ENCODE measurements around the gene RNF4.
"Not testable (repeated sequence)": the region's sequence is repeated elsewhere in the genome, so short reads cannot be mapped to it uniquely, and the experiment has no call there.

The RNF4 gene

DNA sequence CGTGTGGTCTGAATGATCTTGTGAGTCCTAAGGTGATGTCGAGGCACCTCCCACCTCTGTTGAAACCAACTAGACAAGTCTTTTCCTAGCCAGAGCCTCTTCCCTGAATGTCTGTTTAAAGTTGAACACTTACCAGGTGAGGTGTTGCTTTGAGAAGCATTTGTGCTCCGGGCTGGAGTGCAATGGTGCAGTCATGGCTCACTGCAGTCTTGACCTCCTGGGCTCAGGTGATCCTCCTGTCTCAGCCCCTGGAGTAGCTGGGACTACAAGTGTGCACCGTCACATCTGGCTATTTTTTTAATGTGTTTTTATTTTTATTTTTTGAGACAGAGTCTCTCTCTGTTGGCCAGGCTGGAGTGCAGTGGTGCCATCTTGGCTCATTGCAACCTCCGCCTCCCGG, 18.1 kb downstream of the RNF4 start:
- DNase-seq (ENCODE audit: low spot score), result no peak

DNA sequence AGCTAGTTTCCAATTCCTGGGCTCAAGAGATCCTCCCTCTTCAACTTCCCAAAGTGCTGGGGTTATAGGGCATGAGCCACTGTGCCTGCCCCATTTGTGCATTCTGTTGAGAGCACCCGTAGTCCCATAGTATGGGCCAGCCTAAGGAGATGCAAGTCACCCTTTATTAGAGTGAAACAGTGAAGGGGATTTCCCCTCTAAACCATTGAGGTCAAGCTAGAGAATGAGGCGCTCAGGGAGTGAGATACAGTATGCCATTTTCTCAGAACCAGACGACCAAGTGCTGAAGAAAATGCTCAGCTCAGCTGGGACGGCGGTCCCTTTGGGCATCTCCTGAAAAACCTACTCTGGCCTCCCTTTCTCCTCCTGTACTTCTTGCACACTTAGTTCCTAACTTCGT, 18.7 kb downstream of the RNF4 start:
- no peak for DNase-seq (ENCODE audit: low spot score)

DNA sequence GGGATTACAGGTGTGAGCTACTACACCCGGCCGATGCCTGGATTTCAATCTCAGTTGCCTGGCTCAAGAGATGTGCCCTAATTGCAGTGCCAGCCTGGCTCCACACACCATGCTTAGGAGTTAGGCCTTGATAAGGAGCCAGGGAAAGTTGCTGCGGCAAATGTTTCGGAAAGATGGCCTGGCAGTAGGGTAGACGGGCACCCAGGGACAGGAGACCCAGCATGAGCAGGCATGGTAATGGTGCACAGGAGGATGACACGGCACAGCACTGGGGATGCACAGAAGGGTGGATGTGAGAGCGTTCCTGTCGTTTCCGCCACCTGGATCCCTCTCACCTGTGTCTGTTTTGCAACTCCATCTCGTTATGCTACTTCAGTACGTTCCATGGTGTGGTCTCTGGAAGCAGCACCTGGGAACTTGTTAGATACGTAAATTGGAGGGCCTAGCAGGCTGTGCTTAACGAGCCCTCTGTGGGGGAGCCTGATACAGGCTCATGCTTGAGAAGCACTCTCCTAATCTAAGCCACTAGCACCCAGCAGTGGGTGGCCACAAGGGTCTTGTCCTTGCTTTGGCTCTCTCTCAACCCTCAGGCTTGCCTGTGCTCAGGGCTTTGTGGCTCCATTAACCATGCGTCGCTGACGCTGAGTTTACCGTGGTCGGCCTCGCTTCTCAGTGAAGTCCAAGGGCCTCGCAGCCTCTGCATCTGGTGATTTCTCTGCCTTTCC, 20.3 kb downstream of the RNF4 start:
- no peak for DNase-seq (ENCODE audit: low spot score)

DNA sequence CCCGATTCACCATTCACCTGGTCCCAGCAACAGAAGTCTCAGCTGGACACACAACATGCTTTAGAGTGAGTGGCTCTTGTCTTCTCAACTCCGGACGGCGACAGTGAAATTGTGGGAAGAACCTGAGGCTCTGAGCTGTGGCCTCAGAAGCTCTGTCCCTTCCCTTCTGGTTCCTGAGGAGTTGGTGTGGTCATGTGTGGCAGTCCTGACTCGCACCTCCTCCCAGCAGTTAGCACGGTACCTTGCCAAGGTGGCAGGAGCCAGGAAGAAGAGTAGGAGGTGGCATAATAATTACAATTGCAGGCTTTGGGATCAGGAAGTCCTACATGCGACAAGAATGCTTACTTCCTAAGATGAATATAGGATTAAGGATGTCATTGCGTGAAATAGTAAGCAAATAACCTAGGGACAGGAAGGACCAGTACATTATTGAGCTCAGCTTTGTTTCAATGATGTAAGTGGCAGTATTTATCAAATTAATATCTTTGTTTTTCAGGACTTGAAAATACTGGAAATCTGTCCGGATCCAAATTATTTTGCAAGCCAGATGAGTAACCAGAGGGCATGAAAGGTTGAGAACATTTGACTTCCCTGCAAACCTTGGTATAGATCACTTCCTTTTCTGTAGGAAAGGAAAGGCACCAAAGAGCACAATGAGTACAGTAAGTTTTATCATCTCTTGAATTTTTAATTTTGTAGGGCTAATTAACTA, 21.1 kb downstream of the RNF4 start:
- DNase-seq (ENCODE audit: low spot score), result no peak

- DNase-seq (ENCODE audit: low spot score), result no peak
These were observed 24.1 kb downstream of the RNF4 start for GRCh38 chr4:2492970-2493369.

GRCh38 chr4:2494992-2495391, 26.1 kb downstream of the RNF4 start:
- DNase-seq (ENCODE audit: low spot score), result no peak

DNA sequence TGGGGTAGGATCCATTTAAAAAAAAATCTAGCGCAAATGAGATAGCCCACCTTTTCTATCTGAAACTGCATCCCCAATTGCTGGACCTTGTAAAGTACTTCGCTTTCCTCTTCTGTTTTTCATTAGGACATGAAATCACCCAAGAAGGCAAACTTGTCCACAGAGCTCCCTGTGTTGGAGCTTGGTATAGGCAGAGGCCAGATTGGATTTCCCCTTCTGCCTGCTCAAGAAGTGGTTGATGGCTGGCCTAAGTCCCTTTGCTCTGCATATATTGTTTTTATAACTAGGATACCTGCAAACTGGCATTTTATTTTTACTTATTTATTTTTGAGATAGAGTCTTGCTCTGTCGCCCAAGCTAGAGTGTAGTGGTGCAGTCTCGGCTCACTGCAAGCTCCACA, 28.4 kb downstream of the RNF4 start:
- no peak for DNase-seq (ENCODE audit: low spot score)

GRCh38 chr4:2497931-2498330, 29.0 kb downstream of the RNF4 start:
- no peak for DNase-seq (ENCODE audit: low spot score)

DNA sequence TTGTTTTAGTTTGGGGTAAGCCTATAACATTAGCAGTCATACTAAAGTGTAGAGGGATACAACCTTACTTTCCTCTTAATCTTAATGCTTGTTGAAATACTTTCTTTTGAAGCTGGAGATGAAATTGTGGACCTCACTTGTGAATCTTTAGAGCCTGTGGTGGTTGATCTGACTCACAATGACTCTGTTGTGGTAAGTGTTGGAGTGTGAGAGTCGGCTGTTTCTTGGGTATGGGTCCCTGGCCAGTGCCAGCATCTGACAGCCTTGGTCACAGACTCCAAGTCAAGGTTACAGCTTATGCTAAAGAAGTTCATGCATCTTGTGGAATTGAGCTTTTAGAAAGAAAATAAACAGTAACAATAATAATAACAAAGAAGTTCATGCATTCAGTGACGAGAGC, 31.6 kb downstream of the RNF4 start:
- no peak for DNase-seq (ENCODE audit: low spot score)

- DNase-seq (ENCODE audit: low spot score), result no peak
These were observed 32.2 kb downstream of the RNF4 start for GRCh38 chr4:2501034-2501594.

DNA sequence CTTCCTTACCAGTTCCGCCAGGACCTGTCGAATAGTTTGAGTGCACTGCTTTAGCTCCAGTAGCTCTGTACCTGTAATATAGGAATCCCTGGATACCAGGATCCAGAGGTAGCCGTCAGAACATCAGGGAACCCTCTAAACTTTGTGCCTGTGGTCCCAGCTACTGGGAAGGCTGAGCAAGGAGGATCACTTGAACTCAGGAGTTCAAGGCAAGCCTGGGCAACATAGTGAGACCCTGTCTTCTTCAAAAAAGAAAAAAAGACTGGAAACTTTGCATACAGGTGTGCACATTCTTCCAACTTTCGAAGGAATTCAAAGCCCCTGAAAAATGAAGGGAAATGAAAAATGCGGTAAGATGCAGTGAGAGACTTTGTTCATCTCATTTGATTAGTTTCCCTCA, 34.9 kb downstream of the RNF4 start:
- no peak for DNase-seq (ENCODE audit: low spot score)

DNA sequence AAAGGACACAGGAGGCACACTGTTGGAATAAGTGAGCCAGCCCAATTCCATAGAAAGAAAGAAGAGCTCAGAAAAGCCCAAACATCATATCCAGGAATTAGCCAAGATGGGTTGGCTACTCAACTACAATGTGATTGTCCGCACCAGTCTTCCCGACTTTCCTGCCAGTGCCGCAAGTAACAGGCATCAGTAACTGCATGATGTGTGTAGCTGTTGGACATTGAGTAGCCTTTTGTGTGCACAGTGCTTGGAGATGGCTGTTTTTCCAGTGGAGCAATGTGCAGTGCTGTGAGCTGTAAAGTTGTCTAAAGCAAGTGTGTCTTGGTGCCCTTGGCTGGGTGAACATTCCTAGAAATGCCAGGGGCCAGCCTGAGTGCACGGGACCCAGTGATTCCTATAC, 38.4 kb downstream of the RNF4 start:
- no peak for DNase-seq (ENCODE audit: low spot score)

DNA sequence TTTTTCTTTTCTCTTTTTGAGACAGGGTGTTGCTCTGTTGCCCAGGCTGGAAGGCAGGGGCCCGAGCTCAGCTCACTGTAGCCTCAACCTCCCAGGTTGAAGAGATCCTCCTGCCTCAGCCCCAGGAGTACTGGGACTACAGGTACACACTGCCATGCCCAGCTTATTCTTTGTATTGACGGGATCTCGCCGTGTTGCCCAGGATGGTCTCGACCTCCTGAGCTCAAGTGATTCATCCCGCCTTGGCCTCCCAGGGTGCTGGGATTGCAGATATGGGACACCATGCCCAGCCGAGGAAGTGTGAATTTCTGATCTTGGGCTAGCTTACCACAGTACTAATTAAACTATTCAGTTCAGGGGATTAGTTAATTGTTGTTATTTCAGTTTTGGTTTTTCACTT, 38.9 kb downstream of the RNF4 start:
- DNase-seq (ENCODE audit: low spot score), result no peak

GRCh38 chr4:2510351-2511259, 41.7 kb downstream of the RNF4 start:
- DNase-seq (ENCODE audit: low spot score), result no peak

DNA sequence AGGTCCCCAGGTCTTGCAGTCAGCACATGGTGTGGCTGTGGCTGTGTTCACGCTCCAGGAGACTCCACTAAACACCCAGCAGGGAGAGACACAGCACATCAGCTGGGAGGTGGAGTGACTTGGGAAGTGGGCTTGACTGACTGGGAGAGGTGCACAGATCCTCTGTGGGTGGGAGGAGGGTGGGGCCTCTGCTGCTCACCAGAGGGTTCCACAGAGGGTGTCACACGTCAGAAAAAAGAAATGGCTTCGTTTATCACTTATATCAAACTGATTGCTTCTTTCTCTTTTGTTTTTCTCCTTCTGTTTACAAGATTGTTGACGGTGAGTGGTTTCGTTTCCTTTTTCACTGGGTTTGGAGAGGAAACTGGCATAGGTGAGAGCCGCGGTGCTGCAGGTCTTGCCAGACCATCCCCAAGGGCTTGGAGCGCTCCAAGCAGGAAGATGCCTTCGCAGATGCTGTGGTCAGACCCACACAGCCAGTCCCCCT, 42.8 kb downstream of the RNF4 start:
- DNase-seq (ENCODE audit: low spot score), result no peak

- no peak for DNase-seq (ENCODE audit: low spot score)
These were observed 43.7 kb downstream of the RNF4 start for GRCh38 chr4:2512396-2513135.

DNA sequence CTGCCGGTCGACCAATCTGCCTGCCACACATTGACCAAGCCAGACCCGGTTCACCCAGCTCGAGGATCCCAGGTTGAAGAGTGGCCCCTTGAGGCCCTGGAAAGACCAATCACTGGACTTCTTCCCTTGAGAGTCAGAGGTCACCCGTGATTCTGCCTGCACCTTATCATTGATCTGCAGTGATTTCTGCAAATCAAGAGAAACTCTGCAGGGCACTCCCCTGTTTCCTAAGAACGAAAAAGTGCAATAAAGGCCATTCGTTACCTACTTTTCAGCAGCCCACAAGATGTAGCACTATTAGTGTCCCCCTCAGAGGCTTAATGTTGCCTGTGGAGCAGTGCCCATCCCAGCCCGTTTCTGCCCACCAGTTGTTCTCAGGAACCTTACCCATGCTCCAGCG, 45.3 kb downstream of the RNF4 start:
- not testable (repeated sequence) for DNase-seq (ENCODE audit: low spot score)

- not testable (repeated sequence) for DNase-seq (ENCODE audit: low spot score)
These were observed 46.0 kb downstream of the RNF4 start for GRCh38 chr4:2514944-2515343.

DNA sequence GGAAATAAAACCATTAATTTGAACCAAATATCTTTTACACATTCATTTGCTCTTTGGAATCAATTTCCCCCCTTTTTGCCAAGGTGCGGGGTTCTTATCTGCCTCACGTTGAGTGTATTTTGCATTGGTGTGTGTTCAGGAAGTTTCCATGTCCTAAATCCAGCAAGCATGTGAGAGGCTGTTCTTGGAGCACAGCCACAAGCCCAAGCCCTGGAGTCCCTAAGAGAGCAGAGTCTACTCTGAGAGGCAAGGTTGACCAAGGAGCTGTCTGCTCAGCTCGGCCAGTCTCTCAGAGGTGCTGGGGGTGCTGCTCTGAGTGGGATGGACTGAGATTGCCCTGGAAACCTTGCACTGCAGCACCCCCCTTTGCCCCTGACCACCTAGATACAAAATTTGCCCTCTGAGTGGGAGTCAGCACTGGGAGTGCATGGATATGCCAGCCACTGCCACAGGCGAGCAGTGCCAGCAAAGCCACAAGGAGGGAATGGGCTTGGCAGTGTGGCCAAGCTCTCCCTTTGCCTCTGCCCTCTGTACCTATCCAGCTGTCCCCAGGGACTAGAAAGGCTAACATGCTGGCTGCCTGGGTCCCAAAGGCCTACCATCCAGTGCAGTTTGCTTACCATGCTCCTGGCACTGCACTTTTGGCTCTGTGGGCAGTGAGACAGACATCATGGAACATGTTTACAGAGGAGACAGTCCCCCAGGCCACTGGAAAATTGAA, 47.1 kb downstream of the RNF4 start:
- DNase-seq (ENCODE audit: low spot score), result no peak

DNA sequence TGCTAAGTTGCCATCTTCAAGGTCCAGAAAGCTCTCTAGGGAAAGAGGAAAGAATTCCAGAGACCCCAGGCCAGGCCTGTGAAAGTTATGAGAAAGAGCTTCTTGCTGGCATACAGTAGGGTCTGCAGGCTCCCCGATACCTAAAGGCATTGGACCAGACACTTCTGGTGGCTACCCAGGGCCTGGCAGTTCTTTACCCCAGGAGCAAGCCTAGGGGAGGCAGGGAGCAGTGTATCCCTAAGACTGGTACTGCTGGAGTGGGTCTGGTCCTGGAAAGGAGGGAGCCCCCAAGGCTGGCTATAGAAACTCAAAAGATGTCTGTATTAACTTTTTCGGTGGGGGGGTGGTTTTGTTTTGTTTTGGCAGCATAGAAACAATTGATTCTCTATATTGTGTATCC, 47.7 kb downstream of the RNF4 start:
- no peak for DNase-seq (ENCODE audit: low spot score)

DNA sequence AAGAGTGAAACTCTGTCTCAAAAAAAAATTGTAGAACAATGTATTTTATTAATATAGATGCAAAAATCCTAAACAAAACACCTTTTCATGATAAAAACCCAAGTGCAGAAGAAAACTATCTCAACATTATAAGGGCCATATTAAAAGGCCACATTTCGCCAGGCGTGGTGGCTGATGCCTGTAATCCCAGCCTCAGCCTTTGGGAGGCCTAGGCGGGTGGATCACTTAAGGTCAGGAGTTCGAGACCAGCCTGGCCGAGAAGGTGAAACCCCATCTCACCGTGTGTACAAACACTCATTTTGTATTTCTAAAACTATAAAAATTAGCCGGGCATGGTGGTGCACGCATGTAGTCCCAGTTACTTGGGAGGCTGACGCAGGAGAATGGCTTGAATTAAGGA, 57.7 kb downstream of the RNF4 start:
- DNase-seq (ENCODE audit: low spot score), result no peak
